A549 (cell line): ENCODE data around the gene PUS1.
"Not testable (repeated sequence)": the region's sequence is repeated elsewhere in the genome, so short reads cannot be mapped to it uniquely, and the experiment has no call there.

Experiments
- BHLHE40 ChIP-seq: IDR thresholded peaks from 2 replicates; pipeline ENCODE4 v1.6.1; 2012; ENCODE audit warnings: low read depth, low read length, inconsistent platforms
- CHD2 ChIP-seq: fragments of 150-350 bp; IDR thresholded peaks from 2 replicates; pipeline ENCODE4 v1.6.1; 2014; ENCODE audit warnings: low read length; ENCODE audit not compliant: partially characterized antibody
- CTCF ChIP-seq: fragments of >200 bp; sonication (Bioruptor Twin); formaldehyde crosslinking; IDR thresholded peaks from 3 replicates; pipeline ENCODE4 v1.5.1; 2016
- EP300 ChIP-seq, 2 experiments: fragments of >200 bp; sonication (Bioruptor Twin); formaldehyde crosslinking; IDR thresholded peaks; 2 replicates in 1 of 2; 3 replicates in 1 of 2; pipeline ENCODE4 v1.6.1; 2016 to 2017
- FOXS1 ChIP-seq: fragments of 250-450 bp; sonication (Bioruptor Pico); IDR thresholded peaks from 2 replicates; pipeline ENCODE4 v1.5.0; 2020; ENCODE audit warnings: mild to moderate bottlenecking, moderate library complexity
- MAFK ChIP-seq: fragments of 450-650 bp; IDR thresholded peaks from 2 replicates; pipeline ENCODE4 v1.6.1; 2014; ENCODE audit not compliant: partially characterized antibody
- POLR2A ChIP-seq: IDR thresholded peaks from 2 replicates; pipeline ENCODE4 v1.6.1; 2012; ENCODE audit warnings: mild to moderate bottlenecking, low read length
- RAD21 ChIP-seq, 2 experiments: fragments of >200 bp in 1 of 2; sonication (Bioruptor Twin) in 1 of 2; formaldehyde crosslinking in 1 of 2; IDR thresholded peaks in 1 of 2; conservative IDR thresholded peaks in 1 of 2; 2 replicates in 1 of 2; 3 replicates in 1 of 2; pipeline ENCODE4 v1.6.1; 2012 to 2018; ENCODE audit warnings: inconsistent platforms in 1 of 2
- RCOR1 ChIP-seq: fragments of 150-350 bp; IDR thresholded peaks from 2 replicates; pipeline ENCODE4 v1.6.1; 2014; ENCODE audit warnings: antibody characterized with exemption, low read length, low read depth
- REST ChIP-seq: fragments of 200-600 bp; sonication (generic); IDR thresholded peaks from 2 replicates; pipeline ENCODE4 v1.6.1; 2016; ENCODE audit warnings: antibody characterized with exemption, mild to moderate bottlenecking, moderate library complexity
- SREBF2 ChIP-seq: fragments of 450-650 bp; IDR thresholded peaks from 2 replicates; pipeline ENCODE4 v1.6.1; 2014; ENCODE audit warnings: mild to moderate bottlenecking, moderate library complexity
- USF2 ChIP-seq: fragments of 450-650 bp; IDR thresholded peaks from 2 replicates; pipeline ENCODE4 v1.6.1; 2014; ENCODE audit warnings: antibody characterized with exemption

- TF ChIP-seq CTCF; RAD21 (conservative IDR thresholded peaks at IDR 0.05 in 1 of 2, IDR thresholded peaks at IDR 0.05 in 1 of 2); SREBF2; CHD2; BHLHE40; REST; EP300 (IDR thresholded peaks at IDR 0.05); USF2; RCOR1; FOXS1 (CRISPR knock-in tag); MAFK; POLR2A: not testable (repeated sequence)
These were observed 31.7 kb downstream of the PUS1 start for GRCh38 chr12:131960590-131961325.
